CD14-positive monocyte (primary cell): ENCODE data around the gene SCD5. TPM values are rescaled to one million over a fixed set of nuclear protein-coding genes. Genes with fewer than 3 reads are reported as not detected.

Source experiments
- DNase-seq, 3 donors: peaks; one replicate each; pipeline ENCODE4 v3.0.0-alpha.2; 2011 to 2022
- H2AFZ ChIP-seq: 2 replicates; pipeline ENCODE4 v1.6.0; 2012; ENCODE audit warnings: mild to moderate bottlenecking, low read depth, low read length, inconsistent platforms; ENCODE audit not compliant: insufficient read depth, poor library complexity, severe bottlenecking
- H3K27ac ChIP-seq, 2 donors: 1 replicate in 1 of 2; 2 replicates in 1 of 2; pipeline ENCODE4 v1.5.1; 2012 to 2013; ENCODE audit warnings: low read length in 2 of 2, control low read depth in 1 of 2, inconsistent platforms in 1 of 2, low read depth in 1 of 2, mild to moderate bottlenecking in 1 of 2
- H3K27me3 ChIP-seq, 2 donors: one replicate each; pipeline versions ENCODE4 v1.6.0 to v1.6.1; 2011 to 2013; ENCODE audit warnings: low read length in 2 of 2; ENCODE audit not compliant: control insufficient read depth in 2 of 2, insufficient read depth in 2 of 2
- H3K36me3 ChIP-seq, 2 donors: replicated peaks in 1 of 2; 1 replicate in 1 of 2; 2 replicates in 1 of 2; pipeline versions ENCODE4 v1.5.1 to v1.6.1; 2012 to 2013; ENCODE audit warnings: low read length in 2 of 2, control low read depth in 1 of 2, inconsistent platforms in 1 of 2, mild to moderate bottlenecking in 1 of 2; ENCODE audit not compliant: insufficient read depth in 2 of 2, control insufficient read depth in 1 of 2
- H3K4me1 ChIP-seq, 2 donors: 1 replicate in 1 of 2; 2 replicates in 1 of 2; pipeline versions ENCODE4 v1.5.1 to v1.6.1; 2012 to 2013; ENCODE audit warnings: low read length in 2 of 2, control low read depth in 1 of 2, inconsistent platforms in 1 of 2, mild to moderate bottlenecking in 1 of 2, moderate library complexity in 1 of 2; ENCODE audit not compliant: insufficient read depth in 2 of 2, control insufficient read depth in 1 of 2
- H3K4me2 ChIP-seq: replicated peaks from 2 replicates; pipeline ENCODE3; 2012; ENCODE audit warnings: low read length, moderate library complexity, mild to moderate bottlenecking; ENCODE audit not compliant: poor library complexity, severe bottlenecking; ENCODE audit errors: extremely low read depth
- H3K4me3 ChIP-seq, 3 experiments: fragments of 200-600 bp in 1 of 3; sonication (generic) in 1 of 3; replicated peaks in 1 of 3; 1 replicate in 2 of 3; 2 replicates in 1 of 3; pipeline ENCODE4 v1.5.1; 2011 to 2013; ENCODE audit warnings: low read length in 3 of 3, mild to moderate bottlenecking in 3 of 3, control low read depth in 2 of 3, low read depth in 2 of 3, inconsistent platforms in 1 of 3, moderate library complexity in 1 of 3
- H3K79me2 ChIP-seq: 2 replicates; pipeline ENCODE4 v1.6.0; 2012; ENCODE audit warnings: mild to moderate bottlenecking, control low read depth, inconsistent platforms, low read length, moderate library complexity; ENCODE audit not compliant: insufficient read depth
- H3K9ac ChIP-seq: 2 replicates; pipeline ENCODE4 v1.6.0; 2017; ENCODE audit warnings: low read length, mild to moderate bottlenecking; ENCODE audit not compliant: insufficient read depth, poor library complexity, severe bottlenecking
- H3K9me3 ChIP-seq, 2 donors: replicated peaks in 1 of 2; 1 replicate in 1 of 2; 2 replicates in 1 of 2; pipeline versions ENCODE4 v1.5.1 to v1.6.1; 2012 to 2013; ENCODE audit warnings: low read length in 2 of 2, control low read depth in 1 of 2; ENCODE audit not compliant: control insufficient read depth in 1 of 2, insufficient read depth in 1 of 2
- H4K20me1 ChIP-seq: 2 replicates; pipeline ENCODE4 v1.6.0; 2012; ENCODE audit warnings: mild to moderate bottlenecking, low read length, control low read depth, moderate library complexity; ENCODE audit not compliant: insufficient read depth
- H3K27ac Mint-ChIP-seq, 7 donors: one replicate each; pipeline ENCODE4 v1.8.0; 2020; ENCODE audit warnings: mild to moderate bottlenecking in 7 of 7, mixed read lengths in 7 of 7, moderate library complexity in 6 of 7, inconsistent platforms in 2 of 7
- H3K27me3 Mint-ChIP-seq, 3 donors: one replicate each; pipeline ENCODE4 v1.8.0; 2021 to 2022; ENCODE audit warnings: low read depth in 3 of 3, mild to moderate bottlenecking in 3 of 3, mixed read lengths in 3 of 3, moderate library complexity in 3 of 3, inconsistent platforms in 1 of 3
- H3K36me3 Mint-ChIP-seq, 2 donors: one replicate each; pipeline ENCODE4 v1.8.0; 2020; ENCODE audit warnings: mixed read lengths in 2 of 2, inconsistent platforms in 1 of 2, mild to moderate bottlenecking in 1 of 2
- H3K4me1 Mint-ChIP-seq: one replicate; pipeline ENCODE4 v1.8.0; 2020; ENCODE audit warnings: mild to moderate bottlenecking, mixed read lengths
- H3K4me3 Mint-ChIP-seq, 2 donors: one replicate each; pipeline ENCODE4 v1.8.0; 2020; ENCODE audit warnings: mild to moderate bottlenecking in 2 of 2, mixed read lengths in 2 of 2, moderate library complexity in 1 of 2
- H3K9me3 Mint-ChIP-seq, 7 donors: one replicate each; pipeline ENCODE4 v1.8.0; 2020 to 2022; ENCODE audit warnings: mixed read lengths in 7 of 7, mild to moderate bottlenecking in 6 of 7, moderate library complexity in 6 of 7, inconsistent platforms in 2 of 7
- CTCF ChIP-seq: fragments of 200-600 bp; IDR thresholded peaks from one replicate; pipeline ENCODE4 v1.8.0; 2022; ENCODE audit warnings: antibody characterized with exemption, mild to moderate bottlenecking
- WGBS: methylation state at CpG from one replicate; pipeline ENCODE4 v1.1.5; 2013; ENCODE audit warnings: missing lambda C conversion rate; ENCODE audit not compliant: insufficient coverage; 5-methylcytosine and 5-hydroxymethylcytosine counted together
- intact Hi-C, 2 donors: fragments of 100-400 bp; cut with micrococcal nuclease; formaldehyde crosslinking; loops; one replicate each; pipeline versions ENCODE4 v1.15.0 to v1.15.1; 2023
- polyA plus RNA-seq, 3 donors: library from polyadenylated mRNA; depleted of rRNA in 1 of 3; unstranded in 2 of 3; stranded (reverse) in 1 of 3; fragments of 300-500 nt in 2 of 3; fragments of >200 nt in 1 of 3; fragmentation: Illumina TruSeq in 2 of 3; gene quantifications; 1 replicate in 2 of 3; 2 replicates in 1 of 3; pipeline ENCODE4 v1.2.3, GENCODE V29; 2012 to 2021

The SCD5 gene
- polyA plus RNA-seq, 3 donors: 0.28 to 1.3 (median 0.61) TPM

- H3K9me3 ChIP-seq: no peaks in the 10 kb centered on the region
- H3K27me3 ChIP-seq: no peaks in the 10 kb centered on the region
- no peaks in the 10 kb centered on the region for H3K36me3 ChIP-seq
- DNase-seq: no peak
- H3K36me3 Mint-ChIP-seq: no peaks in the 10 kb centered on the region
- no peak overlapping the region for H3K4me3 Mint-ChIP-seq
- H3K4me1 ChIP-seq: no peaks in the 10 kb centered on the region
- H3K79me2 ChIP-seq: no peaks in the 10 kb centered on the region
- no peaks in the 10 kb centered on the region for H4K20me1 ChIP-seq
- H3K27me3 Mint-ChIP-seq: no peaks in the 10 kb centered on the region
- H2AFZ ChIP-seq: no peak overlapping the region
- intact Hi-C loops: no loop called here
- peaks cover 0 to 11% (median 4%) of the 10 kb centered on the region in 7 donors for H3K9me3 Mint-ChIP-seq
- no peak overlapping the region for H3K27ac ChIP-seq
- H3K9ac ChIP-seq: no peak overlapping the region
- H3K27ac Mint-ChIP-seq: no peak overlapping the region
- H3K4me2 ChIP-seq: no peak overlapping the region
- TF ChIP-seq CTCF: no peak
- no peak overlapping the region for H3K4me3 ChIP-seq
- WGBS: no CpG with 5 or more reads among the region's 2 CpGs
- peaks cover 15% of the 10 kb centered on the region for H3K4me1 Mint-ChIP-seq
These were observed 160.1 kb downstream of the SCD5 start for GRCh38 chr4:82638479-82638878.

- H3K4me1 Mint-ChIP-seq: no peaks in the 10 kb centered on the region
- WGBS: no CpG with 5 or more reads among the region's 1 CpG
These were observed 168.5 kb downstream of the SCD5 start for GRCh38 chr4:82630079-82630478.

More at GRCh38 chr4:82630079-82630478, 168.5 kb downstream of the SCD5 start:
- H3K27ac ChIP-seq: no peak overlapping the region
- no peaks in the 10 kb centered on the region for H3K27me3 ChIP-seq
- no peak overlapping the region for H3K4me3 ChIP-seq
- Mint-ChIP-seq H3K27ac (no peak overlapping the region), H3K9me3 (peaks cover 0 to 8% (median 2%) of the 10 kb centered on the region in 7 donors), H3K27me3 (peaks cover 0 to 2% (median 0%) of the 10 kb centered on the region in 3 donors), H3K4me3 (no peak overlapping the region), H3K36me3 (no peaks in the 10 kb centered on the region)
- no peak overlapping the region for H3K9ac ChIP-seq
- no peaks in the 10 kb centered on the region for H3K79me2 ChIP-seq
- no peak overlapping the region for H3K4me2 ChIP-seq
- H4K20me1 ChIP-seq: no peaks in the 10 kb centered on the region
- TF ChIP-seq CTCF: no peak
- H3K4me1 ChIP-seq: no peaks in the 10 kb centered on the region
- no peaks in the 10 kb centered on the region for H3K36me3 ChIP-seq
- intact Hi-C loops: no loop called here
- no peak overlapping the region for H2AFZ ChIP-seq
- H3K9me3 ChIP-seq: no peaks in the 10 kb centered on the region
- DNase-seq: no peak
